Trophoblast cell (in vitro differentiated cells and primary cell): ENCODE results near the gene AIM2.

ENCODE experiments used
- DNase-seq, 2 donors: peaks; one replicate each; pipeline ENCODE4 v3.0.0-alpha.2; 2016
- H2AFZ ChIP-seq: 2 replicates; pipeline ENCODE4 v1.6.1; 2013; ENCODE audit warnings: low read length, moderate library complexity, mild to moderate bottlenecking; ENCODE audit not compliant: insufficient read depth, poor library complexity
- H2AK5ac ChIP-seq: 2 replicates; pipeline ENCODE4 v1.6.1; 2013; ENCODE audit warnings: mild to moderate bottlenecking, low read length
- H2BK120ac ChIP-seq: 2 replicates; pipeline ENCODE4 v1.6.1; 2013; ENCODE audit warnings: low read length, mild to moderate bottlenecking, moderate library complexity; ENCODE audit not compliant: insufficient read depth, poor library complexity
- H2BK12ac ChIP-seq: 2 replicates; pipeline ENCODE4 v1.6.1; 2013; ENCODE audit warnings: mild to moderate bottlenecking, low read length, moderate library complexity
- H2BK5ac ChIP-seq: 2 replicates; pipeline ENCODE4 v1.6.1; 2013; ENCODE audit warnings: low read length, low read depth, moderate library complexity, mild to moderate bottlenecking; ENCODE audit not compliant: poor library complexity
- H3K14ac ChIP-seq: 2 replicates; pipeline ENCODE4 v1.6.1; 2013; ENCODE audit warnings: mild to moderate bottlenecking, low read length
- H3K18ac ChIP-seq: 2 replicates; pipeline ENCODE4 v1.6.1; 2013; ENCODE audit warnings: mild to moderate bottlenecking, low read length
- H3K23ac ChIP-seq: 2 replicates; pipeline ENCODE4 v1.6.1; 2013; ENCODE audit warnings: low read length
- H3K27ac ChIP-seq: 2 replicates; pipeline ENCODE4 v1.5.1; 2013; ENCODE audit warnings: low read depth, mild to moderate bottlenecking, inconsistent platforms, low read length, moderate library complexity
- H3K27me3 ChIP-seq: 2 replicates; pipeline ENCODE4 v1.6.1; 2013; ENCODE audit warnings: inconsistent platforms, mild to moderate bottlenecking, low read length, moderate library complexity; ENCODE audit not compliant: insufficient read depth
- H3K36me3 ChIP-seq, 2 experiments: 1 replicate in 1 of 2; 2 replicates in 1 of 2; pipeline ENCODE4 v1.6.1; 2013; ENCODE audit warnings: low read length in 2 of 2, mild to moderate bottlenecking in 2 of 2, moderate library complexity in 1 of 2; ENCODE audit not compliant: insufficient read depth in 2 of 2, control insufficient read depth in 1 of 2
- H3K4ac ChIP-seq: 2 replicates; pipeline ENCODE4 v1.6.1; 2013; ENCODE audit warnings: low read depth, mild to moderate bottlenecking, low read length, moderate library complexity
- H3K4me1 ChIP-seq, 2 experiments: 1 replicate in 1 of 2; 2 replicates in 1 of 2; pipeline ENCODE4 v1.6.1; 2013; ENCODE audit warnings: low read length in 2 of 2, mild to moderate bottlenecking in 2 of 2, moderate library complexity in 1 of 2; ENCODE audit not compliant: insufficient read depth in 2 of 2, control insufficient read depth in 1 of 2
- H3K4me2 ChIP-seq: 2 replicates; pipeline ENCODE4 v1.6.1; 2013; ENCODE audit warnings: inconsistent platforms, mild to moderate bottlenecking, low read length, moderate library complexity
- H3K4me3 ChIP-seq: 2 replicates; pipeline ENCODE4 v1.5.1; 2013; ENCODE audit warnings: mild to moderate bottlenecking, low read depth, low read length, inconsistent platforms
- H3K79me1 ChIP-seq: one replicate; pipeline ENCODE4 v1.6.1; 2013; ENCODE audit warnings: low read length
- H3K79me2 ChIP-seq: 2 replicates; pipeline ENCODE4 v1.6.1; 2013; ENCODE audit warnings: low read length, mild to moderate bottlenecking; ENCODE audit not compliant: control insufficient read depth, insufficient read depth, poor library complexity
- H3K9ac ChIP-seq: 2 replicates; pipeline ENCODE4 v1.6.1; 2013; ENCODE audit warnings: mild to moderate bottlenecking, low read length
- H3K9me3 ChIP-seq: 2 replicates; pipeline ENCODE4 v1.6.1; 2013; ENCODE audit warnings: low read depth, mild to moderate bottlenecking, control low read depth, inconsistent platforms, low read length; ENCODE audit not compliant: insufficient read depth
- H4K12ac ChIP-seq: 2 replicates; pipeline ENCODE4 v1.6.1; 2013; ENCODE audit warnings: low read depth, mild to moderate bottlenecking, low read length, moderate library complexity
- H4K8ac ChIP-seq: 2 replicates; pipeline ENCODE4 v1.6.1; 2013; ENCODE audit warnings: low read depth, mild to moderate bottlenecking, low read length, moderate library complexity
- H4K91ac ChIP-seq: one replicate; pipeline ENCODE4 v1.6.1; 2013; ENCODE audit warnings: low read depth, mild to moderate bottlenecking, low read length, moderate library complexity
- WGBS: extraction: QIAGEN DNeasy Blood & Tissue Kit; methylation state at CpG from one replicate; pipeline ENCODE4 v1.1.7; 2013; ENCODE audit warnings: missing lambda C conversion rate; ENCODE audit not compliant: insufficient read length, insufficient coverage; ENCODE audit errors: extremely low coverage; 5-methylcytosine and 5-hydroxymethylcytosine counted together

AIM2 gene

GRCh38 chr1:159056069-159056698 is 20.4 kb downstream of the AIM2 start:
- Histone ChIP-seq H4K8ac (no peak overlapping the region), H3K27me3 (no peaks in the 10 kb centered on the region), H3K14ac (no peak overlapping the region), H2AFZ (peak overlapping the region; percentile 32), H3K18ac (no peak overlapping the region), H3K27ac (no peak overlapping the region), H3K4me3 (no peak overlapping the region), H2BK5ac (no peak overlapping the region), H3K9ac (no peak overlapping the region), H3K79me2 (no peaks in the 10 kb centered on the region), H3K4me2 (no peak overlapping the region), H3K4me1 (no peaks in the 10 kb centered on the region), H3K23ac (no peak overlapping the region), H4K12ac (no peak overlapping the region), H3K9me3 (peaks cover 3% of the 10 kb centered on the region), H3K4ac (no peak overlapping the region), H3K36me3 (no peaks in the 10 kb centered on the region), H3K79me1 (no peaks in the 10 kb centered on the region), H2BK12ac (no peak overlapping the region), H2BK120ac (no peak overlapping the region), H4K91ac (no peak overlapping the region), H2AK5ac (no peak overlapping the region)
- no peak for DNase-seq
- no CpG with 5 or more reads among the region's 7 CpGs for WGBS

- Histone ChIP-seq H3K79me2 (no peaks in the 10 kb centered on the region), H3K4me1 (no peaks in the 10 kb centered on the region), H3K18ac (no peak overlapping the region), H3K9me3 (peaks cover 3% of the 10 kb centered on the region), H3K4ac (no peak overlapping the region), H2AFZ (no peak overlapping the region), H2BK5ac (no peak overlapping the region), H3K14ac (no peak overlapping the region), H3K23ac (no peak overlapping the region), H3K4me2 (no peak overlapping the region), H4K91ac (no peak overlapping the region), H3K79me1 (no peaks in the 10 kb centered on the region), H2AK5ac (no peak overlapping the region), H4K12ac (no peak overlapping the region), H2BK120ac (no peak overlapping the region), H3K9ac (no peak overlapping the region), H3K4me3 (no peak overlapping the region), H2BK12ac (no peak overlapping the region), H3K36me3 (no peaks in the 10 kb centered on the region), H3K27me3 (no peaks in the 10 kb centered on the region), H4K8ac (no peak overlapping the region), H3K27ac (no peak overlapping the region)
- no CpG with 5 or more reads among the region's 5 CpGs for WGBS
- DNase-seq, result no peak
Observed at GRCh38 chr1:159055181-159055641, 21.4 kb downstream of the AIM2 start.

- Histone ChIP-seq H3K23ac (no peak overlapping the region), H3K4me3 (no peak overlapping the region), H3K4ac (no peak overlapping the region), H4K91ac (no peak overlapping the region), H3K79me2 (no peaks in the 10 kb centered on the region), H3K9me3 (peaks cover 3% of the 10 kb centered on the region), H3K79me1 (no peaks in the 10 kb centered on the region), H3K14ac (no peak overlapping the region), H3K4me1 (no peaks in the 10 kb centered on the region), H3K4me2 (no peak overlapping the region), H3K18ac (no peak overlapping the region), H2BK12ac (no peak overlapping the region), H3K9ac (no peak overlapping the region), H2BK120ac (no peak overlapping the region), H3K27ac (no peak overlapping the region), H2BK5ac (no peak overlapping the region), H3K27me3 (no peaks in the 10 kb centered on the region), H4K12ac (no peak overlapping the region), H2AFZ (no peak overlapping the region), H3K36me3 (no peaks in the 10 kb centered on the region), H4K8ac (no peak overlapping the region), H2AK5ac (no peak overlapping the region)
- no peak for DNase-seq
- no CpG with 5 or more reads among the region's 2 CpGs for WGBS
Observed at GRCh38 chr1:159054427-159054826, 22.1 kb downstream of the AIM2 start.

- no peaks in the 10 kb centered on the region for H3K79me1 ChIP-seq
- no peaks in the 10 kb centered on the region for H3K36me3 ChIP-seq
- H3K4me1 ChIP-seq, result no peaks in the 10 kb centered on the region
- no peak overlapping the region for H3K4ac ChIP-seq
- H2BK5ac ChIP-seq, result no peak overlapping the region
- H2BK12ac ChIP-seq, result no peak overlapping the region
- H3K9me3 ChIP-seq, result no peaks in the 10 kb centered on the region
- no peak overlapping the region for H3K9ac ChIP-seq
- H3K4me2 ChIP-seq, result no peak overlapping the region
- no peak overlapping the region for H3K18ac ChIP-seq
- H4K12ac ChIP-seq, result no peak overlapping the region
- no peak overlapping the region for H4K8ac ChIP-seq
- H3K79me2 ChIP-seq, result no peaks in the 10 kb centered on the region
- H2AK5ac ChIP-seq, result no peak overlapping the region
- DNase-seq, result no peak
- no peak overlapping the region for H2AFZ ChIP-seq
- no peak overlapping the region for H3K27ac ChIP-seq
- H2BK120ac ChIP-seq, result no peak overlapping the region
- no peak overlapping the region for H4K91ac ChIP-seq
- no peaks in the 10 kb centered on the region for H3K27me3 ChIP-seq
- 100% methylated on average over 1 of the region's 2 CpGs for WGBS
- H3K14ac ChIP-seq, result no peak overlapping the region
- H3K4me3 ChIP-seq, result no peak overlapping the region
- H3K23ac ChIP-seq, result no peak overlapping the region
Observed at GRCh38 chr1:159051436-159051835, 25.1 kb downstream of the AIM2 start.
